A673 (cell line): ENCODE measurements around the gene RIC1. TPM values are rescaled to one million over a fixed set of nuclear protein-coding genes. Genes with fewer than 3 reads are reported as not detected.
"Not testable (repeated sequence)": the region's sequence is repeated elsewhere in the genome, so short reads cannot be mapped to it uniquely, and the experiment has no call there.

ENCODE experiments used
- BruUV-seq: library from RNA; stranded (reverse); fragments of 400-500 nt; replicated peaks from 2 replicates; lab custom pipeline; 2021; lab: Mats Ljungman, UMichigan
- CTCF ChIA-PET: fragments of 300-600 bp; sonication (Branson Sonifier 250); formaldehyde crosslinking; loops from one replicate; lab custom pipeline; 2022; ENCODE audit warnings: antibody characterized with exemption; lab: Charles Lee
- POLR2A ChIA-PET: fragments of 300-600 bp; sonication (Branson Sonifier 250); formaldehyde crosslinking; loops from one replicate; lab custom pipeline; 2022; ENCODE audit warnings: antibody characterized with exemption; ENCODE audit not compliant: low non-redundant PET; lab: Charles Lee
- DNase-seq: peaks from one replicate; pipeline ENCODE4 v3.0.0-alpha.2; 2015; ENCODE audit warnings: low spot score
- H3K27ac ChIP-seq: fragments of 200-600 bp; sonication (generic); 2 replicates; pipeline ENCODE4 v1.5.1; 2016; ENCODE audit warnings: mixed run types, low read depth, mild to moderate bottlenecking, mixed read lengths, antibody characterized with exemption, low read length; ENCODE audit not compliant: poor library complexity, severe bottlenecking
- H3K27me3 ChIP-seq: fragments of 200-600 bp; sonication (generic); replicated peaks from 2 replicates; pipeline ENCODE4 v1.6.1; 2017; ENCODE audit warnings: mixed run types, low read depth, mild to moderate bottlenecking, mixed read lengths, antibody characterized with exemption, low read length; ENCODE audit not compliant: insufficient read depth, poor library complexity
- H3K36me3 ChIP-seq: fragments of 200-600 bp; sonication (generic); 2 replicates; pipeline ENCODE4 v1.6.1; 2016; ENCODE audit warnings: mixed run types, mild to moderate bottlenecking, mixed read lengths, antibody characterized with exemption, low read length; ENCODE audit not compliant: insufficient read depth, poor library complexity, severe bottlenecking
- H3K4me1 ChIP-seq: fragments of 200-600 bp; sonication (generic); 2 replicates; pipeline ENCODE4 v1.6.1; 2017; ENCODE audit warnings: mixed run types, mild to moderate bottlenecking, mixed read lengths, antibody characterized with exemption, low read length; ENCODE audit not compliant: insufficient read depth, poor library complexity, severe bottlenecking
- H3K4me3 ChIP-seq: fragments of 200-600 bp; sonication (generic); 2 replicates; pipeline ENCODE4 v1.5.1; 2016; ENCODE audit warnings: low read depth, mixed run types, mild to moderate bottlenecking, mixed read lengths, low read length; ENCODE audit not compliant: poor library complexity, severe bottlenecking
- H3K9me3 ChIP-seq: fragments of 200-600 bp; sonication (generic); 2 replicates; pipeline ENCODE4 v1.6.1; 2016; ENCODE audit warnings: mixed run types, low read depth, mild to moderate bottlenecking, mixed read lengths, antibody characterized with exemption, low read length; ENCODE audit not compliant: poor library complexity, severe bottlenecking
- CTCF ChIP-seq: fragments of 300-800, 200-600 bp; sonication (generic); conservative IDR thresholded peaks from 2 replicates; pipeline ENCODE4 v1.5.1; 2017; ENCODE audit warnings: low read depth, mild to moderate bottlenecking, antibody characterized with exemption, low read length, moderate library complexity, mixed read lengths
- EZH2 ChIP-seq: fragments of 200-600 bp; sonication (generic); IDR thresholded peaks from 2 replicates; pipeline ENCODE4 v1.6.1; 2017; ENCODE audit warnings: borderline replicate concordance, low read depth, mild to moderate bottlenecking, mixed read lengths, antibody characterized with exemption, low read length; ENCODE audit not compliant: poor library complexity, severe bottlenecking
- intact Hi-C: fragments of 100-400 bp; cut with micrococcal nuclease; formaldehyde crosslinking; loops from one replicate; pipeline ENCODE4 v1.10.0; 2022; ENCODE audit not compliant: unreplicated experiment
- total RNA-seq: library from RNA; stranded (reverse); gene quantifications from 2 replicates; pipeline ENCODE4 v1.2.3, GENCODE V29; 2021

RIC1 gene
- total RNA-seq, 1 experiment from 2014 or later: 23.3 TPM

GRCh38 chr9:5671711-5672353 lies 42.9 kb downstream of the RIC1 start:
- Histone ChIP-seq H3K4me1 (no peaks in the 10 kb centered on the region), H3K9me3 (no peaks in the 10 kb centered on the region), H3K27me3 (no peaks in the 10 kb centered on the region), H3K27ac (no peak overlapping the region), H3K4me3 (no peak overlapping the region), H3K36me3 (no peaks in the 10 kb centered on the region)
- CTCF ChIA-PET: no interaction called here
- intact Hi-C loops: no loop called here
- BruUV-seq: no TSS peak
- TF ChIP-seq EZH2 (no peak), CTCF (no peak)
- no peak for DNase-seq
- POLR2A ChIA-PET: no interaction called here

GRCh38 chr9:5675046-5675445 lies 46.1 kb downstream of the RIC1 start:
- H3K27ac ChIP-seq, BruUV-seq, H3K4me3 ChIP-seq, CTCF ChIA-PET, POLR2A ChIA-PET, H3K27me3 ChIP-seq, intact Hi-C loops, H3K9me3 ChIP-seq, H3K4me1 ChIP-seq, DNase-seq, H3K36me3 ChIP-seq: not testable (repeated sequence)

GRCh38 chr9:5683591-5683990 lies 54.7 kb downstream of the RIC1 start:
- DNase-seq, BruUV-seq, H3K9me3 ChIP-seq, H3K4me3 ChIP-seq, intact Hi-C loops, H3K27me3 ChIP-seq, POLR2A ChIA-PET, H3K36me3 ChIP-seq, CTCF ChIA-PET, H3K4me1 ChIP-seq, H3K27ac ChIP-seq: not testable (repeated sequence)

- Histone ChIP-seq H3K4me1 (peaks cover 3% of the 10 kb centered on the region), H3K36me3 (no peaks in the 10 kb centered on the region), H3K4me3 (no peak overlapping the region), H3K27ac (no peak overlapping the region), H3K27me3 (no peaks in the 10 kb centered on the region), H3K9me3 (no peaks in the 10 kb centered on the region)
- BruUV-seq: no TSS peak
- intact Hi-C loops: no loop called here
- TF ChIP-seq EZH2: no peak
- TF ChIP-seq CTCF: no peak
- ChIA-PET POLR2A (no interaction called here), CTCF (no interaction called here)
- DNase-seq: no peak
These were observed 55.2 kb downstream of the RIC1 start for GRCh38 chr9:5684101-5684500.
